Raji (cell line): Measurements from ENCODE around the gene DYNC1LI2.

Experiments
- POLR2A ChIP-seq: IDR thresholded peaks from 2 replicates; pipeline ENCODE4 v1.6.1; 2011; ENCODE audit warnings: low read depth, low read length, control low read depth; ENCODE audit not compliant: insufficient read depth

DYNC1LI2 gene

GRCh38 chr16:66690106-66690847, 61.1 kb downstream of the DYNC1LI2 start:
- TF ChIP-seq POLR2A = no peak

- no peak for TF ChIP-seq POLR2A
Observed at GRCh38 chr16:66689282-66689681, 62.1 kb downstream of the DYNC1LI2 start.

- no peak for TF ChIP-seq POLR2A
Observed at GRCh38 chr16:66687906-66688625, 63.3 kb downstream of the DYNC1LI2 start.

GRCh38 chr16:66682271-66682670, 69.1 kb downstream of the DYNC1LI2 start:
- no peak for TF ChIP-seq POLR2A

- no peak for TF ChIP-seq POLR2A
Observed at GRCh38 chr16:66681676-66682075, 69.7 kb downstream of the DYNC1LI2 start.

GRCh38 chr16:66678337-66678736, 73.1 kb downstream of the DYNC1LI2 start:
- no peak for TF ChIP-seq POLR2A

- no peak for TF ChIP-seq POLR2A
Observed at GRCh38 chr16:66677836-66678235, 73.6 kb downstream of the DYNC1LI2 start.

GRCh38 chr16:66677179-66677578, 74.2 kb downstream of the DYNC1LI2 start:
- no peak for TF ChIP-seq POLR2A

- TF ChIP-seq POLR2A = no peak
Observed at GRCh38 chr16:66676599-66676998, 74.8 kb downstream of the DYNC1LI2 start.

GRCh38 chr16:66673691-66674090, 77.7 kb downstream of the DYNC1LI2 start:
- TF ChIP-seq POLR2A = no peak
